ENCODE data around the gene MAP2K5.

DNA sequence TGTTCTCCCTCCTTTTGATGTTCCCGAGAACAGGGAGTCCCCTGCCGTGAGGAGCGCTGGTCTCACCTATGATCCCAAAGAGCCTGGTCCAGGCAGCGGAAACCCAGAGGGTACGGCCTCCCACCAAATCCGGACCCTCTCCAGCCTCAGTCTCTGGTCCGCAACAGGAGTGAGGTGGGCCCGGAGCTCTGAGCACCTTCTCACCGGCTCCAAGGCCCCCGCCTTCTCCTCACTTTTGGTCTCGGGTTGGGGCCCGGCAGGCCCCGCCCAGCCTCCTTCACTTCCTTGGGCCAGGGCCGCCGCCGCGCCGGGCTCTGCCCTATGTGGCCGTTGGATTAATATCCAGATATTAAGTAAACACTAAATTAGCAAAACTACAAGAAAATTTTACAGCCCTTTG, 277.1 kb downstream of the MAP2K5 start:
- TF ChIP-seq CTCF (IDR thresholded peaks at IDR 0.05; ENCODE audit: poor library complexity, severe bottlenecking) (no peak), EP300 (conservative IDR thresholded peaks at IDR 0.05; ENCODE audit: poor library complexity, severe bottlenecking) (no peak), POLR2AphosphoS5 (IDR thresholded peaks at IDR 0.05) (no peak), SMC3 (conservative IDR thresholded peaks at IDR 0.05; ENCODE audit: poor library complexity) (no peak), MXI1 (conservative IDR thresholded peaks at IDR 0.05; ENCODE audit: poor library complexity, severe bottlenecking) (no peak), EZH2 (IDR thresholded peaks at IDR 0.05; ENCODE audit: borderline replicate concordance, insufficient read depth, low read length, poor library complexity, severe bottlenecking) (no peak), REST (IDR thresholded peaks at IDR 0.05; ENCODE audit: borderline replicate concordance) (no peak), TAF1 (IDR thresholded peaks at IDR 0.05; ENCODE audit: low read depth) (no peak), RAD21 (conservative IDR thresholded peaks at IDR 0.05) (no peak)
